ENCODE measurements around the gene OAS3.

DNA sequence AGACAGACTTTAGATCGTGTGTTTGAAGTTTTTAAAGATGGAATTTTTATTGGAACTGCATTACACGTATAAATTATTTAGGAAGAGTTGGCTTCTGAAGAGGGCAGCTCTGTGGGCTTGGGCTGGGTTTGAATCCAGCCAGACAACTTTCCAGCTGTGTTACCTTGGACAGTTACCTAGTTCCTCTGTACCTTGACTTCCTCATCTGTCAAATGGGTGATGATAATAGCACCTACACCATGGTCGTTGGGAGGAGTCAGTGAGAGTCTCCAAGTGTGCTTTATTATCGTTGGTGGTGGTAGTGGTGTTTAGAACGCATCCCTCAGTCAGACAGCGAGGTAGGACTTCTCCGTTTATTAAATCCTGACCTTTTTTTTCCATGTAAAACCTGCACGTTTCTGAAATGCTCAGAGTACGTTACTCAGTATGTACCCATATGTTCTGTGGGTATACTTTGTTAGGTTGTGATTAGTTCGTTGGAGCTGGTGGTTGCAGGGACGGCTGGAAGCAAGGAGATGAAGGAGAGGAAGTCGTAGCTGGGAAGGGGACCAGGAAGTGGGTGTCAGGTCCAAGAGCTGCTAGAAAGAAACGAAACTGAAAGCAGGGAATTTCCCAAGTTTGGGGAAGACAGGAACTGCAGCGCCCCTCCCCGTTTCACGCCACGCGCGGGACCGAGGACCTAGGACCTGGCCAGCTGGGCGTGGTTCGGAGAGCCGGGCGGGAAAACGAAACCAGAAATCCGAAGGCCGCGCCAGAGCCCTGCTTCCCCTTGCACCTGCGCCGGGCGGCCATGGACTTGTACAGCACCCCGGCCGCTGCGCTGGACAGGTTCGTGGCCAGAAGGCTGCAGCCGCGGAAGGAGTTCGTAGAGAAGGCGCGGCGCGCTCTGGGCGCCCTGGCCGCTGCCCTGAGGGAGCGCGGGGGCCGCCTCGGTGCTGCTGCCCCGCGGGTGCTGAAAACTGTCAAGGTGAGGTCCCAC lies at the start of gene OAS3:
- no peak for TF ChIP-seq ZFX (IDR thresholded peaks at IDR 0.05; ENCODE audit: borderline replicate concordance)
- TF ChIP-seq, protein P1, sequence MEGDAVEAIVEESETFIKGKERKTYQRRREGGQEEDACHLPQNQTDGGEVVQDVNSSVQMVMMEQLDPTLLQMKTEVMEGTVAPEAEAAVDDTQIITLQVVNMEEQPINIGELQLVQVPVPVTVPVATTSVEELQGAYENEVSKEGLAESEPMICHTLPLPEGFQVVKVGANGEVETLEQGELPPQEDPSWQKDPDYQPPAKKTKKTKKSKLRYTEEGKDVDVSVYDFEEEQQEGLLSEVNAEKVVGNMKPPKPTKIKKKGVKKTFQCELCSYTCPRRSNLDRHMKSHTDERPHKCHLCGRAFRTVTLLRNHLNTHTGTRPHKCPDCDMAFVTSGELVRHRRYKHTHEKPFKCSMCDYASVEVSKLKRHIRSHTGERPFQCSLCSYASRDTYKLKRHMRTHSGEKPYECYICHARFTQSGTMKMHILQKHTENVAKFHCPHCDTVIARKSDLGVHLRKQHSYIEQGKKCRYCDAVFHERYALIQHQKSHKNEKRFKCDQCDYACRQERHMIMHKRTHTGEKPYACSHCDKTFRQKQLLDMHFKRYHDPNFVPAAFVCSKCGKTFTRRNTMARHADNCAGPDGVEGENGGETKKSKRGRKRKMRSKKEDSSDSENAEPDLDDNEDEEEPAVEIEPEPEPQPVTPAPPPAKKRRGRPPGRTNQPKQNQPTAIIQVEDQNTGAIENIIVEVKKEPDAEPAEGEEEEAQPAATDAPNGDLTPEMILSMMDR (IDR thresholded peaks at IDR 0.05), result 0 out of 2 replicates have a peak, but pooled peaks have one; percentile 8

All from 22Rv1 (cell line).